NT2/D1 (cell line): ENCODE measurements around the gene ELOVL1.
"Not testable (repeated sequence)": the region's sequence is repeated elsewhere in the genome, so short reads cannot be mapped to it uniquely, and the experiment has no call there.

Experiments
- DNase-seq: peaks from one replicate; pipeline ENCODE4 v3.0.0-alpha.2; 2011; ENCODE audit warnings: low read depth, low spot score
- H3K27me3 ChIP-seq: 2 replicates; pipeline ENCODE4 v1.6.0; 2011; ENCODE audit warnings: mild to moderate bottlenecking; ENCODE audit not compliant: insufficient read length, insufficient read depth
- H3K36me3 ChIP-seq: 2 replicates; pipeline ENCODE4 v1.6.1; 2011; ENCODE audit warnings: mild to moderate bottlenecking, low read length, mixed read lengths; ENCODE audit not compliant: insufficient read depth, insufficient read length
- H3K4me1 ChIP-seq: 2 replicates; pipeline ENCODE4 v1.5.1; 2011; ENCODE audit not compliant: insufficient read depth, insufficient read length
- H3K4me3 ChIP-seq: 2 replicates; pipeline ENCODE4 v1.5.1; 2011; ENCODE audit warnings: low read depth; ENCODE audit not compliant: insufficient read length
- H3K9ac ChIP-seq: 2 replicates; pipeline ENCODE4 v1.6.0; 2011; ENCODE audit warnings: low read depth; ENCODE audit not compliant: insufficient read length
- H3K9me3 ChIP-seq: 2 replicates; pipeline ENCODE4 v1.5.1; 2011; ENCODE audit warnings: mild to moderate bottlenecking, low read length; ENCODE audit not compliant: insufficient read depth
- SUZ12 ChIP-seq: IDR thresholded peaks from 2 replicates; pipeline ENCODE4 v1.6.1; 2011; ENCODE audit not compliant: insufficient read length, insufficient read depth; ENCODE audit errors: extremely low read depth
- YY1 ChIP-seq: IDR thresholded peaks from 2 replicates; pipeline ENCODE4 v1.6.1; 2011; ENCODE audit not compliant: insufficient read length, insufficient read depth
- ZNF274 ChIP-seq: IDR thresholded peaks from 2 replicates; pipeline ENCODE4 v1.6.1; 2011; ENCODE audit warnings: mild to moderate bottlenecking, low read depth, low read length

Gene ELOVL1

GRCh38 chr1:43404353-43404752 lies 36.5 kb upstream of the ELOVL1 start:
- no peaks in the 10 kb centered on the region for H3K27me3 ChIP-seq
- H3K4me3 ChIP-seq, result no peak overlapping the region
- H3K9ac ChIP-seq, result no peak overlapping the region
- TF ChIP-seq SUZ12, result no peak
- no peak for TF ChIP-seq ZNF274
- TF ChIP-seq YY1, result no peak
- no peak for DNase-seq
- H3K4me1 ChIP-seq, result no peaks in the 10 kb centered on the region
- peaks cover 58% of the 10 kb centered on the region for H3K36me3 ChIP-seq
- no peaks in the 10 kb centered on the region for H3K9me3 ChIP-seq

GRCh38 chr1:43402089-43402865 lies 34.5 kb upstream of the ELOVL1 start:
- H3K27me3 ChIP-seq, result no peaks in the 10 kb centered on the region
- DNase-seq, result no peak
- peaks cover 48% of the 10 kb centered on the region for H3K36me3 ChIP-seq
- H3K9ac ChIP-seq, result no peak overlapping the region
- H3K9me3 ChIP-seq, result no peaks in the 10 kb centered on the region
- TF ChIP-seq SUZ12 (no peak), YY1 (no peak), ZNF274 (no peak)
- H3K4me1 ChIP-seq, result no peaks in the 10 kb centered on the region
- no peak overlapping the region for H3K4me3 ChIP-seq

DNA sequence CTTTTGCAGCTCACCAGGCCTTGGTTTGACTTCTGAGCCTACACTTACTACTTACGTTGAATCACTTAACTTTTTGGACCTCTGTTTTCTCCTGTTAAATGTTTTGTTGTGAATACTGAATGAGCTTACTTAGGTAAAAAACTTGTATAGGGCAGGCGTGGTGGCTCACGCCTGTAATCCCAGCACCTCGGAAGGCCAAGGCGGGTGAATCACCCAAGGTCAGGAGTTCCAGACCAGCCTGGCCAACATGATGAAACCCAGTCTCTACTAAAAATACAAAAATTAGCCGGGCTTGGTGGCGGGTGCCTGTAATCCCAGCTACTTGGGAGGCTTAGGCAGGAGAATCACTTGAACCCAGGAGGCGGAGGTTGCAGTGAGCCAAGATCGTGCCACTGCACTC lies 32.6 kb upstream of the ELOVL1 start:
- H3K9me3 ChIP-seq, H3K27me3 ChIP-seq, DNase-seq, H3K9ac ChIP-seq, H3K4me3 ChIP-seq, H3K4me1 ChIP-seq: not testable (repeated sequence)
- H3K36me3 ChIP-seq, result peaks cover 38% of the 10 kb centered on the region

DNA sequence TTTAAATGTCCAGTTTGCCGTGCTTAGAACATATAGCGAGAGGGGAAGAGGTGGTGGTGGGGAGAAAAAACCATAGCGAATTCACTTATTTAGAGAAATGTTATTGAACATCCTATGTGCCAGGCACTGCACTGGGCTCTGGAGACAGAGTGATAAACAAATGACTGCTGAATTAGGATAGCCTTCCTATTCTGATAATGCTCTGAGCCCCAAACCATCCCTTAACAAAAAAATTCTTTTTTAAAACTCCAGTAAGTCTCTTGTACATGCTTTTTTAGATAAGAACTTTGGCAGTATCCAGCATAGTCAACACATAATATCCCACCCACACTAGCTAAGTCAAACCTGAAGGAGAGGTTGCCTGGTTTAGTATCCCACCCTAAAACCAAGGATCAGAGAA lies 30.4 kb upstream of the ELOVL1 start:
- no peak overlapping the region for H3K4me3 ChIP-seq
- no peak for DNase-seq
- peaks cover 34% of the 10 kb centered on the region for H3K36me3 ChIP-seq
- TF ChIP-seq YY1, result no peak
- no peak for TF ChIP-seq SUZ12
- no peak for TF ChIP-seq ZNF274
- H3K9ac ChIP-seq, result no peak overlapping the region
- H3K27me3 ChIP-seq, result no peaks in the 10 kb centered on the region
- H3K4me1 ChIP-seq, result no peaks in the 10 kb centered on the region
- no peaks in the 10 kb centered on the region for H3K9me3 ChIP-seq

DNA sequence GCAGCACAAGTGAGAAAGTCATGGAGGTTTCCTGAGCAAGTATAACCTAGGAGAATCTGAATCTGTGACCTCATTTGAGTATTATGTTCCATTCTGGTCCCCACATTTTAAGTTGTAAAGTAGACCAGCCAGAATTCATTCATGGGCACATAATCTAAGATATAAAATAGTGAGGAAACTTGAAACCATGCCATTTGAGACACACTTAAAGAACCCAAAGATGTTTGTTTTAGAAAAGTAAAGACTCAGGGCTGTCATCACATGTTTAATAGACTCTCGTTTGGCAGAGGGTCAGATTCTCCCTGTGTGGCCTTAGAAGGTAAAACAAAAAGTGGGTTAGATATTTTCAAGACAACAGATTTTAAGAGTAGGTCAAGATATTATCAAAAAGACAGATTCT lies 28.2 kb upstream of the ELOVL1 start:
- DNase-seq, result no peak
- H3K36me3 ChIP-seq, result peaks cover 31% of the 10 kb centered on the region
- H3K4me3 ChIP-seq, result no peak overlapping the region
- H3K4me1 ChIP-seq, result no peaks in the 10 kb centered on the region
- H3K27me3 ChIP-seq, result no peaks in the 10 kb centered on the region
- no peaks in the 10 kb centered on the region for H3K9me3 ChIP-seq
- TF ChIP-seq ZNF274 (no peak), YY1 (no peak), SUZ12 (no peak)
- H3K9ac ChIP-seq, result no peak overlapping the region

DNA sequence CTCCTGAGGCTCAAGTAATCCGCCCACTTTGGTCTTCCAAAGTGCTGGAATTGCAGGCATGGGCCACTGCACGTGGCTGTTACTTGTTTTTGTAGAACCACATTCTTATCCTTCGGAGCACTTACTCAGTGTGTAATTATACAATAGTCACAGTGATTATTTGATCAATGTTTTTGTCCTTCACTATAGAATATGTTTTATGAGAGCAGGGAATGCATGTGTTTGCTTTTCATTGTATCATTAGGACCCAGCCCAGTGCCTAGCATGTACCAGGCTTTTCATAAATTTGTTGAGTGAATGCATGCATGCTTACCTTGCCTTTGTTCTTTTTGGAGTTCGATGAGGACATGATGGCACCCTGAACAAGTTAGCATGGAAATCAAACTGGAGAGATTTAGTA lies 27.7 kb upstream of the ELOVL1 start:
- no peaks in the 10 kb centered on the region for H3K27me3 ChIP-seq
- no peaks in the 10 kb centered on the region for H3K4me1 ChIP-seq
- no peak for DNase-seq
- no peak overlapping the region for H3K9ac ChIP-seq
- H3K4me3 ChIP-seq, result no peak overlapping the region
- no peak for TF ChIP-seq YY1
- no peak for TF ChIP-seq SUZ12
- no peak for TF ChIP-seq ZNF274
- H3K36me3 ChIP-seq, result peaks cover 31% of the 10 kb centered on the region
- H3K9me3 ChIP-seq, result no peaks in the 10 kb centered on the region

GRCh38 chr1:43392702-43393101 lies 24.9 kb upstream of the ELOVL1 start:
- no peak for TF ChIP-seq SUZ12
- no peak for TF ChIP-seq ZNF274
- Histone ChIP-seq H3K9me3 (no peaks in the 10 kb centered on the region), H3K36me3 (peaks cover 36% of the 10 kb centered on the region), H3K9ac (no peak overlapping the region), H3K4me1 (peaks cover 8% of the 10 kb centered on the region), H3K27me3 (no peaks in the 10 kb centered on the region), H3K4me3 (no peak overlapping the region)
- no peak for DNase-seq
